ENCODE measurements around the gene CASP5. TPM values are rescaled to one million over a fixed set of nuclear protein-coding genes. Genes with fewer than 3 reads are reported as not detected.

The CASP5 gene
- total and polyA plus RNA-seq, 2 of the 4 experiments (the other 2 are of a cell fraction) = not detected

DNA sequence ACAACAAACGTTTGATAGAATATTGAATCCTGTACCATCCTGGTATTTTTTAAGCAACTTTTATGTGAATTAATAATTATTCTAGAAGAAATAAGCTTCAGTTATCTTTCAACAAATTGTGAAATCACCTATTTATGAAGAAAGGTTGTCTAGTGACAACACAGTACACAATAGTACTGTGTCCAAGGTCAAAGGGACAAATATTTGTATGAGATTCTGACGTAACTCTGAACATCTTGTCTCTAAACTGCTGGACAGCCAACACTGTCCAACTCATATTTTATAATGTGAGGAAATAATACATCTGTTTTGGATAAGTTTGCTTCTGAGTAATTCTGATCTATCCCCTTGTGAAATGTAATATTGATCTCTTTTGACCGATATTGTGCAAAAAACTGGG is 18.9 kb downstream of the CASP5 start:
- CTCF ChIA-PET = interaction anchor here (0.8 kb wide), 1 partner anchor 388 kb away, joined by 3 read pairs; no protein-coding TSS in a partner anchor
- DNase-seq (no peak), ATAC-seq (ENCODE audit: low read depth) (no peak)
- Histone ChIP-seq H3K9ac (ENCODE audit: low read depth, low read length) (no peak overlapping the region), H2BK15ac (ENCODE audit: low read depth, low read length) (no peak overlapping the region; the same call in 2 of the 3 replicates), H2BK120ac (ENCODE audit: low read depth, low read length) (no peak overlapping the region), H3K4me3 (ENCODE audit: insufficient read depth, low read depth, low read length) (no peak overlapping the region), H3K4ac (ENCODE audit: low read depth, low read length) (no peak overlapping the region), H2BK5ac (ENCODE audit: low read depth, low read length, poor library complexity, severe bottlenecking) (no peak overlapping the region), H3K4me2 (ENCODE audit: low read depth, low read length) (no peak overlapping the region), H3K27me3 (ENCODE audit: control insufficient read depth, insufficient read depth, low read length) (no peaks in the 10 kb centered on the region), H4K5ac (ENCODE audit: low read depth, low read length) (no peak overlapping the region), H4K8ac (ENCODE audit: low read depth in 2 of 2, low read length in 2 of 2) (no peak overlapping the region), H4K91ac (ENCODE audit: insufficient read depth, low read depth, low read length) (no peak overlapping the region), H3K9me1 (ENCODE audit: insufficient read depth, low read length) (no peaks in the 10 kb centered on the region; the same call in 1 of the 2 replicates), H2AK9ac (replicated peaks; ENCODE audit: low read depth, low read length, poor library complexity) (no peak overlapping the region), H3K18ac (ENCODE audit: low read depth, low read length) (no peak overlapping the region), H3K14ac (replicated peaks; ENCODE audit: low read depth, low read length) (no peak overlapping the region), H2AK5ac (ENCODE audit: low read depth, low read length) (no peak overlapping the region), H3K23ac (ENCODE audit: low read depth, low read length) (no peak overlapping the region), H2AFZ (replicated peaks; ENCODE audit: low read length, poor library complexity) (no peak overlapping the region), H2BK20ac (ENCODE audit: low read depth, low read length) (no peak overlapping the region; the same call in 1 of the 2 replicates), H3K9me3 (ENCODE audit: control insufficient read depth, insufficient read depth, low read length) (no peaks in the 10 kb centered on the region), H4K20me1 (ENCODE audit: insufficient read depth, low read length) (no peaks in the 10 kb centered on the region), H3K36me3 (ENCODE audit: control insufficient read depth, insufficient read depth, low read length) (no peaks in the 10 kb centered on the region), H3K27ac (ENCODE audit: insufficient read depth, low read length) (no peak overlapping the region), H3K4me1 (ENCODE audit: control insufficient read depth, insufficient read depth, low read length) (peaks cover 3% of the 10 kb centered on the region), H3K79me1 (ENCODE audit: low read depth in 1 of 2, low read length in 2 of 2) (no peaks in the 10 kb centered on the region), H3K56ac (ENCODE audit: extremely low read depth, insufficient read depth, low read length) (no peak overlapping the region)
- intact Hi-C loops (cut with micrococcal nuclease) (no loop called here), in situ Hi-C loops (cut with MboI; ENCODE audit: low sequenced_read_pairs) (no loop called here), dilution Hi-C loops (cut with HindIII; ENCODE audit: low sequenced_read_pairs, unreplicated experiment) (no loop called here)
- POLR2A ChIA-PET (ENCODE audit: unreplicated experiment) = no interaction called here
- BruUV-seq (replicated peaks) = no TSS peak
- TF ChIP-seq MAFK (IDR thresholded peaks at IDR 0.05; ENCODE audit: low read depth, low read length) (no peak), RFX5 (IDR thresholded peaks at IDR 0.05; ENCODE audit: low read depth, low read length) (no peak), RAD21 (IDR thresholded peaks at IDR 0.05; ENCODE audit: low read length) (no peak), NFE2L2 (IDR thresholded peaks at IDR 0.05; ENCODE audit: low read depth, low read length) (no peak), BHLHE40 (IDR thresholded peaks at IDR 0.05; ENCODE audit: low read depth, low read length) (no peak), MAZ (IDR thresholded peaks at IDR 0.05; ENCODE audit: borderline replicate concordance, low read depth, low read length) (no peak), ELK1 (IDR thresholded peaks at IDR 0.05; ENCODE audit: borderline replicate concordance, low read depth, low read length) (no peak), CEBPB (IDR thresholded peaks at IDR 0.05; ENCODE audit: low read depth, low read length) (no peak), POLR2A (IDR thresholded peaks at IDR 0.05; ENCODE audit: low read depth, low read length) (no peak), SMC3 (IDR thresholded peaks at IDR 0.05; ENCODE audit: low read depth, low read length) (no peak), FOS (IDR thresholded peaks at IDR 0.05; ENCODE audit: low read depth, low read length) (no peak)
- TF ChIP-seq, protein P1, sequence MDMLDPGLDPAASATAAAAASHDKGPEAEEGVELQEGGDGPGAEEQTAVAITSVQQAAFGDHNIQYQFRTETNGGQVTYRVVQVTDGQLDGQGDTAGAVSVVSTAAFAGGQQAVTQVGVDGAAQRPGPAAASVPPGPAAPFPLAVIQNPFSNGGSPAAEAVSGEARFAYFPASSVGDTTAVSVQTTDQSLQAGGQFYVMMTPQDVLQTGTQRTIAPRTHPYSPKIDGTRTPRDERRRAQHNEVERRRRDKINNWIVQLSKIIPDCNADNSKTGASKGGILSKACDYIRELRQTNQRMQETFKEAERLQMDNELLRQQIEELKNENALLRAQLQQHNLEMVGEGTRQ (IDR thresholded peaks at IDR 0.05; ENCODE audit: low read depth, low read length) = no peak
- WGBS, 2 experiments (ENCODE audit: extremely low coverage in 2 of 2, insufficient read length in 1 of 2) = no CpG with 5 or more reads among the region's 3 CpGs

All from IMR-90 (cell line).